Embryonic facial prominence (tissue), 1 donor: Measurements from ENCODE around the gene ULK3.

Experiments used
- DNase-seq: peaks from one replicate; pipeline ENCODE4 v3.0.0-alpha.2; 2016; ENCODE audit errors: extremely low spot score

ULK3 gene

GRCh38 chr15:74867466-74868038 is 24.6 kb upstream of the ULK3 start:
- DNase-seq: no peak

GRCh38 chr15:74866090-74866489 is 23.1 kb upstream of the ULK3 start:
- DNase-seq: no peak

GRCh38 chr15:74865316-74865715 is 22.4 kb upstream of the ULK3 start:
- no peak for DNase-seq

GRCh38 chr15:74864296-74864695 is 21.3 kb upstream of the ULK3 start:
- no peak for DNase-seq

GRCh38 chr15:74863239-74864056 is 20.5 kb upstream of the ULK3 start:
- no peak for DNase-seq

- no peak for DNase-seq
These were observed 15.4 kb upstream of the ULK3 start for GRCh38 chr15:74858369-74858740.

- no peak for DNase-seq
These were observed 14.9 kb upstream of the ULK3 start for GRCh38 chr15:74857671-74858368.

GRCh38 chr15:74857082-74857655 is 14.2 kb upstream of the ULK3 start:
- DNase-seq: no peak

- DNase-seq: no peak
These were observed 13.6 kb upstream of the ULK3 start for GRCh38 chr15:74856537-74856936.

- no peak for DNase-seq
These were observed 12.9 kb upstream of the ULK3 start for GRCh38 chr15:74855857-74856256.

- DNase-seq: no peak
These were observed 11.6 kb upstream of the ULK3 start for GRCh38 chr15:74854453-74855022.

- no peak for DNase-seq
These were observed 9.0 kb upstream of the ULK3 start for GRCh38 chr15:74851960-74852359.

GRCh38 chr15:74850393-74850792 is 7.4 kb upstream of the ULK3 start:
- DNase-seq: no peak

- DNase-seq: no peak
These were observed 4.5 kb upstream of the ULK3 start for GRCh38 chr15:74847432-74847831.

- DNase-seq: no peak
These were observed 2.6 kb upstream of the ULK3 start for GRCh38 chr15:74845581-74845980.

- DNase-seq: no peak
These were observed 2.2 kb upstream of the ULK3 start for GRCh38 chr15:74845208-74845568.

GRCh38 chr15:74844319-74845207 is 1.6 kb upstream of the ULK3 start:
- DNase-seq: no peak

- DNase-seq: no peak
These were observed 939 bp upstream of the ULK3 start for GRCh38 chr15:74843891-74844299.

- no peak for DNase-seq
These were observed 481 bp upstream of the ULK3 start for GRCh38 chr15:74843445-74843828.

- DNase-seq: no peak
These were observed 1.0 kb downstream of the ULK3 start for GRCh38 chr15:74841891-74842373.
